Ramos (cell line): ENCODE data around the gene WWOX.
"Not testable (repeated sequence)": the region's sequence is repeated elsewhere in the genome, so short reads cannot be mapped to it uniquely, and the experiment has no call there.

Experiments
- in situ Hi-C: fragments of 300-500 bp; cut with MboI; formaldehyde crosslinking; loops from one replicate; pipeline ENCODE4 v1.14.3; 2022; ENCODE audit warnings: low sequenced_read_pairs; ENCODE audit not compliant: unreplicated experiment

The WWOX gene

GRCh38 chr16:79021991-79022630 is 922.7 kb downstream of the WWOX start:
- in situ Hi-C loops: no loop called here

DNA sequence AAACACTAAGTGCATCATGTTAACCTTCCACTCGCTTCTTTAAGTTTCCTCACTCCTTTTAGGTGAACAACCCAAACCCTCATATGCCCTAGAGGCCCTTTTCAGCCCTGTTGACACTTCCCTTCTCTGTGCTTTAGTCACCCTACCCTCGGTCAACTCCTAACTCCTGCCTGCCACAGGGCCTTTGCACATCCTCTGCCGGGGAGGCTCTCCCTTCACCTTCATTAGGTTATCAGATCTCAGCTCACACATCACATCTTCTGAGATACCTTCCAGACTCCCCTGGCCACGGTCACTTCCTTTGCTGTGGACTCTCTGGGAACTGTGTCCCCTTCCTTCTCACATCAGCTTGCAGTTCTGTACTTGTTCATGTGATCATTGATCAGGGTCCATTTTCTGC is 926.7 kb downstream of the WWOX start:
- in situ Hi-C loops: no loop called here

DNA sequence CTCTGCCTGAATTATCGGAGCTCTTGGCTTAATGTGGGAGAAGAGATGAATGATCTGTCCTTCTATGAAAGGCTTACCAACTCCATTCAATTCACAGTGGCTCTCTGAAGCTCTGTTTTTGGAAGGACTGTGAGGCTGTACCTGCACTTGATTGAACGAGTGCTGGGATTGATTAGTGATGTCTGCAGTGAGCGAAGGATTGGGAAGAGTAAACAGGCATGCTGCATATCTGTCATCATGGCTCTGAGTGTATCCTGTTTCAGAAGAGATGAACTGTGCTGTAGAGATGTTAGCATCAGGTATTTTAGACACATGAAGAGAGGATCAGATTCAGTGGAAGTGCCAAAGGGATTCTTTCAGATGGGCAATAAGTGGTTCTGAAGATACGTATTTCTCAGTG is 937.1 kb downstream of the WWOX start:
- in situ Hi-C loops: no loop called here

GRCh38 chr16:79037521-79038373 is 938.3 kb downstream of the WWOX start:
- in situ Hi-C loops: no loop called here

DNA sequence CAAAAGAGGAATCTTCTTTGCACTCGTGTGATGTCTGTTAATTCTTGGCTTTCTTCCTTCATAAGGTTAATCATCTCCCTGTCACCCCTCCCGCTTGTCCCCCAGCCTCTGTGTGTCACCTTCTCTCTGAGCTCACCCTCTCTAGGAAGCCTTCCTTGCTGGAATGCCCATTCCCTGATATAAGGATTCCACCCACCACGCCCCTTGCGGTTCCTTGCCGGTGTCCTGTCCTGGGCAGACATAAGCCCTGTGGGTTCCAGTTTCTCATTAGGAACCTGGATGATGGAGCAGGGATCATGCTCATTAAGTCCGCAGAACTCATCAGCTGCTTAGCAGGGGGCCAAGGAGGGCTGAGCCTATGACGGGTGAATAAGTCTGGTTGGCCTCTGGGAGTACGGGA is 941.8 kb downstream of the WWOX start:
- in situ Hi-C loops: no loop called here

DNA sequence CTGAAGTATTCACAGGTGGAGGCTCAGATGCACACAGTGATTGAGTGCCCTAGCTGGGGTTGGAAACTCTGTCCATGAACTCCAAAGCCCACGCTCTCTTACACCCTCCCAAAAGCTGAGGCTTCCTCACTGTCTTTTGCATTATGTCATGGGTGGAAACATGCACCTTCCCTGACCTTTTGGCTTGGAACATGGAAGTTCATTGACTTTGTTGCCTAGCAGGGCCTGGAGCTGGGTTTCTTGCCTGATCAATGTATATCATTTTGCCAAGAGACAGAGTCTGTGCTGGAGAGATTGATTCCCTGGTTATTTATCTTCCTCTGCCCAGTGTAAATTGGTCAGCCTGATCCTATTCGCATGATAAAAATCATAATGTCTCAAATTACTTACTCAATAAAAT is 942.7 kb downstream of the WWOX start:
- in situ Hi-C loops: no loop called here

- in situ Hi-C loops: no loop called here
These were observed 943.4 kb downstream of the WWOX start for GRCh38 chr16:79042886-79043285.

DNA sequence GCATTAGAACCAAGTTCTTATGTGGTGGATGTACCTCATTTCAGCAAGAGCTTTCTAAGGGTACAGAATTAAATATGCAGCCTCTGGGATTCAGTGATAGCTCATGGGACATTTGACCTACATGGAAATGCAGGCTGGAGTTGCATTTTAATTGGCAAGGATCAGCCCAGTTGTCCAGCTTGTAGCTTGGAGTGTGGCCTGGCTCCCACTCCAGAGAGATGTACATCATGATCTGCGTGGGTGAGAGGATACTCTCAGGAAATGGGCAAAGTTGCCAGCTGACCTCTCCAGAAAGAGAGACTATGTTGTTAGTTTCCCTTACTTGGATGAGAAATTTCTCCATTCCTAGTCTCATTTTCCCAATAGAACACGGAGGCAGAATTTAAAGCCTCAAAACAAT is 945.7 kb downstream of the WWOX start:
- in situ Hi-C loops: no loop called here

GRCh38 chr16:79047337-79047736 is 947.9 kb downstream of the WWOX start:
- in situ Hi-C loops: no loop called here

DNA sequence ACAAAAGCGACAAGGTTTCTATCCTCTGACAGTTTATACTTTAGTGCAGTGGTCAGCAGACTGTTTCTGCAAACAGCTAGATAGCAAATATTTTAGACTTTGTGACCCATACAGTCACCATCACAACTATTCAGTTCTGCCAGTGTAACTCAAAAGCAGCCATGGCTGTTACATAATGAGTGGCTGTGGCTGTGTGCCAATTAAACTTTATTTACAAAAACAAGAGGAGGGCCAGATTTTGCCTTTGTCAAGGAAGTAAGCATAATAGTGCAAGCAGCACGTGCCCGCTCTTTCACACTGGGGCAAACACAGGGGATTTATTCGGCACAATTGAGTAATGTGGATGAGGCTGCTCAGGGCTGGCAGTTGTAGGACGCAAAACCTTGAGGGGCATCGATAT is 949.6 kb downstream of the WWOX start:
- in situ Hi-C loops: no loop called here

DNA sequence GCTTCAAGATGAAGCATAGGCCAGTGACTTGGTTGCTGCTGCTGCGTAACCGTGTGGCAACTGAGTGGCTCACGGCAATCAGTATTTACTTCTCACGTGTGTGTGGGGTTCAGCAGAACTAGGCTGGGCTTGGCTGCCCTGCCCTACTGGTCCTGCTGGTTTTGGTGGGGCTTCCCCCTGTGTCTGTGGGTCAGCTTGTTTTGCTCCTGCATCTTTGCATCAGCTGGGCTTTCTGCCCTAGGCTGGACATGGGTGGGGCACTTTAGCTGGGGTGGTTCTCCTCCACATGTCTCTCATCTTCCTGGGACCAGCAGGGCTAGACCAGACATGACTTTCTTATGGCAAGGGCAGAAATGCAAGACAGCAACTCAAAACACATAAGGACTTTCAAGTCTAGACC is 950.6 kb downstream of the WWOX start:
- in situ Hi-C loops: no loop called here

GRCh38 chr16:79051313-79051712 is 951.9 kb downstream of the WWOX start:
- in situ Hi-C loops: no loop called here

GRCh38 chr16:79052198-79052597 is 952.7 kb downstream of the WWOX start:
- in situ Hi-C loops: not testable (repeated sequence)

DNA sequence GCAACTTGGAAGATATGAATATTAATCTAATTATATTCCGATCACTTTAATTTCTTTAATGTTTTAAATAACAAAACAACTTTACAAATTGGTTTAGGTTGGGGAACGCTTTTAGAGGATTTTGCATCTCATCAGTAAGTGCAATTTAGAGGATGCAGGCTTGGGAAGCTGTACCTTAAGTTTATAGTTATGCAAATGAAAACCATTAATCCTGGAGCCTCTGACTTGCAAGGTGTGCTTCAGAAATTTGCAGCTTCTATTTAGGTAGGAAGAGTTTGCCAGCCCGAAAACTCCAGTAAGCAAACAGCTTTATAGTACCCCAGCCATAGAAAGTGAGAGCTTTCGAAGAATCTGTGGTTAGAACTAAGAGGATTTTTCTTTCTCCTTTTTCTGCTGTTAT is 954.1 kb downstream of the WWOX start:
- in situ Hi-C loops: no loop called here

GRCh38 chr16:79054211-79054984 is 954.9 kb downstream of the WWOX start:
- in situ Hi-C loops: no loop called here

- in situ Hi-C loops: no loop called here
These were observed 956.0 kb downstream of the WWOX start for GRCh38 chr16:79055251-79055970.

DNA sequence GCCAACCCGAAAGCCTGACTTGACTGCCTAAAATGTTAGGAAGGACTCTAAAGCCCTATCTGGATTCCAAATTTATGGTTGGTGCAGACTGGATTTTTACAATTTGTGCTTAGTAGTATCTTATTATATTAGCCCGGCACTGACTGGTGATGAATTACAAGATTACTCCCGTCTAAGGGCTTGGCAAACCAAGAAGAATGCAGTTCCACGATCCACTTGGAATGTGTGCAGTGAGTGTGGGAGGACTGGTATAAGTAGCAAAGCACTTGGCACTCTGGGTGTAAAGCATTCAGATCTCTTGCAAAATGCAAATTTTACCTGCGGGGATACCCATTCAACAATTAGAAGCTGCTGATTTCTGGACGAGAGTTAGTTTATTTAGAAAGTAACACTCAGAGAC is 961.7 kb downstream of the WWOX start:
- in situ Hi-C loops: no loop called here

GRCh38 chr16:79062336-79062735 is 962.9 kb downstream of the WWOX start:
- in situ Hi-C loops: no loop called here

DNA sequence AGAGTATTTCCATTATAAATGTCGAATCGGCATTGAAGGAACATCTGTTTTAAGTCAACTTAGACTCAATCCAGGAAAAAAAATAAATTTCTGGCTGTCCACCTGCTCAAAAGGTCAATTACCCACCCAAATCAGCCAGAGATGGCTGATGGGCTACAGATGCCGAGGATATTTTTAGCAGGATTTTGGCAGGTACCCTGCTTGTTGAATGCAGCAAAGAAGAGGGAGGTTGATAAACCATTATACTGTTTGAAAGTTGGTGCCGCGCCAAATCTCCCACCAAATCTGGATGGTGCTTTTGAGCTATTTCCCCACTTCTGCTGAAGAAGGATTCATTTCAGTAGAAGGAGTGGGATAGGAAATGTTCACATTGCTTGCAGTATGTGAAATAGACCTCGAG is 963.4 kb downstream of the WWOX start:
- in situ Hi-C loops: no loop called here

- in situ Hi-C loops: no loop called here
These were observed 965.0 kb downstream of the WWOX start for GRCh38 chr16:79064256-79064972.
